K562 (cell line): ENCODE measurements around the gene CLDN34.

Experiments
- HNRNPH1 ChIP-seq: fragments of 200-400 bp; formaldehyde crosslinking; optimal IDR thresholded peaks from 2 replicates; pipeline ENCODE3; 2017; ENCODE audit warnings: low read depth, mild to moderate bottlenecking, low read length, moderate library complexity
- NFE2 ChIP-seq: IDR thresholded peaks from 2 replicates; pipeline ENCODE4 v1.6.1; 2014; ENCODE audit warnings: antibody characterized with exemption, low read depth
- NFE2L1 ChIP-seq: fragments of 450-650 bp; IDR thresholded peaks from 2 replicates; pipeline ENCODE4 v1.6.1; 2016; ENCODE audit warnings: missing genetic modification characterization, low read depth, mild to moderate bottlenecking, missing compliant biosample characterization, moderate library complexity, borderline replicate concordance
- POLR2A ChIP-seq: fragments of 450-650 bp; conservative IDR thresholded peaks from 2 replicates; pipeline ENCODE4 v1.6.1; 2016
- SP2 ChIP-seq: IDR thresholded peaks from 2 replicates; pipeline ENCODE4 v1.6.1; 2011; ENCODE audit warnings: mild to moderate bottlenecking, low read depth, low read length, moderate library complexity; ENCODE audit not compliant: poor library complexity, severe bottlenecking; ENCODE audit errors: extremely low read depth

DNA sequence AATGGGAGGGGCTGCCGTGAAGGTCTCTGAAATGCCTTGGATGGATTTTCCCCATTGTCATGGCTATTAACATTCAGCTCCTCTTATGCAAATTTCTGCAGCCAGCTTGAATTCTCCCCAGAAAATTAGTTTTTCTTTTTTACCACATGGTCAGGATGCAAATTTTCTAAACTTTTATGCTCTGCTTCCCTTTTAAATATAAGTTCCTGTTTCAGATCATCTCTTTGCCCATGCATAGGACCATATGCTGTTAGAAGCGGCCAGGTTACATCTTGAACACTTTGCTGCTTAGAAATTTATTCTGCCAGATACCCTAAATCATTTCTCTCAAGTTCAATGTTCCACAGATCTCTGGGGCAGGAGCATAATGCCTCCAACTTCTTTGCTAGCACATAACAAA, 13.8 kb upstream of the CLDN34 start:
- TF ChIP-seq POLR2A (no peak), NFE2L1 (tag) (no peak), NFE2 (no peak), HNRNPH1 (no peak), SP2 (no peak)
